ENCODE data around the gene USP25.

USP25 gene

DNA sequence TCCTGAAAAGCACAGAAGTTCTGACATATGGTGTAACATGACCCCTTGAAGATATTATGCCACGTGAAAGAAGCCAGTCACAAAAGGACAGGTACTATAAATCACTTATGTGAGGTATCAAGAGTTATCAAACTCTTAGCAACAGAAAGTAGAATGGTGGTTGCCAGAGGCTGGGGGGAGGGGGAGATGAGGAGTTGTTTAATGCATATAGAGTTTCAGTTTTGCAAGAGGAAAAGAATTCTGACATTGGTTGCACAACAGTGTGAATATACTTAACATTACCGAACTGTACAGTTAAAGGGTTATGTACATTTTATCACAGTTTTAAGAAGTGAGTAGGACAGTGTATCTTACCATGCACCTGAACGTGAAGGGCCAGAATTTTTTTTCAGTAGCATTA, 80.0 kb downstream of the USP25 start:
- no peak for DNase-seq (ENCODE audit: low read depth)

- no peak for DNase-seq (ENCODE audit: low read depth)
These were observed 85.5 kb downstream of the USP25 start for GRCh38 chr21:15815285-15815684.

GRCh38 chr21:15820327-15820726, 90.5 kb downstream of the USP25 start:
- DNase-seq (ENCODE audit: low read depth): no peak

DNA sequence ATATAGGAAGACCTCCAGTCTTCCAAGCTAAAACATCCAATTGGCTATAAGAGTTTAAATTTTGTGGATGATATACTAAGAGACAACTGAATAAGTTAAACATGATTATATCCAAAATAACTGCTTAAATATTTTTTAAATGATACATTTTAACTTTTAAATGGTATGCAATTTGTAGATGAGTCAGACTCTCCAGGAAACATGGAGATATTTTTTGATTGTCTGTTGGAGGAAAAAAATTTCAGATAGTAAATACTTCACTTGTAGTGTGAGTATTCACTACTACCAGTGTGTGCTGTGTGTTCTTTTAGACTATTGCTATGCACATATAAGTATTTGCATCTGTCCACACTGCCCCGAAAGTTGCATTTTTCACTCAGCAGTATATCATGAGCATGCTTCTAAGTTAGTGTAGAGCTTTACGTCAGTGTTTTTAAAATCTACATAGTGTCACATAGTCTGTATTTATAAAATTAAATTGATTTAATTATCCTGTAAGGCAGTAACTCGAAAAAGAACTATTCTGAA, 91.1 kb downstream of the USP25 start:
- no peak for DNase-seq (ENCODE audit: low read depth)

GRCh38 chr21:15823486-15824150, 93.8 kb downstream of the USP25 start:
- no peak for DNase-seq (ENCODE audit: low read depth)

GRCh38 chr21:15825700-15826099, 95.9 kb downstream of the USP25 start:
- DNase-seq (ENCODE audit: low read depth): no peak

DNA sequence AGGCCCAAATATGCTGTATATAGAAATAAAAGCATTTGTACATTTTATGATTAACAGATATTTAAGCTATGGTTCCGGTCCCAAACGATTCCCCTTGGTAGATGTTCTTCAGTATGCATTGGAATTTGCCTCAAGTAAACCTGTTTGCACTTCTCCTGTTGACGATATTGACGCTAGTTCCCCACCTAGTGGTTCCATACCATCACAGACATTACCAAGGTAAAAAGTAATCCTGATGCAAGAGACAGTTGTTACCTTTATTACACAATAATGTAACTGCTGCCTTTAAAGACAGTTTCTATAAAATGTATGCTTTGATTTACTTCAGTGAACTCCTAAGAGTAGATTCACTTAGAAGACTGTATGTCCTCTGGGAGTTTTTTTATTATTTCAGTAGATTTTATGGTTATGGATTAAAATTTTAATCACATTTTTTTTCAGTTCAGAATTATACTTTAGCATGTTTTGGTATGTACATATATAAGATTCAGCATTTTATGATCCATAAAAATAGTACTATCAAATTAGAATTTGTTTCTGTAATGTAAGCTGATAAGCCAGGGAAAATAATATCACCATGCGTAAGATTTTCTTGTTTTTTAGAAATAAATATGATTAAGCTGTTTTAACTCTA, 96.5 kb downstream of the USP25 start:
- no peak for DNase-seq (ENCODE audit: low read depth)

GRCh38 chr21:15826908-15827601, 97.3 kb downstream of the USP25 start:
- DNase-seq (ENCODE audit: low read depth): no peak

DNA sequence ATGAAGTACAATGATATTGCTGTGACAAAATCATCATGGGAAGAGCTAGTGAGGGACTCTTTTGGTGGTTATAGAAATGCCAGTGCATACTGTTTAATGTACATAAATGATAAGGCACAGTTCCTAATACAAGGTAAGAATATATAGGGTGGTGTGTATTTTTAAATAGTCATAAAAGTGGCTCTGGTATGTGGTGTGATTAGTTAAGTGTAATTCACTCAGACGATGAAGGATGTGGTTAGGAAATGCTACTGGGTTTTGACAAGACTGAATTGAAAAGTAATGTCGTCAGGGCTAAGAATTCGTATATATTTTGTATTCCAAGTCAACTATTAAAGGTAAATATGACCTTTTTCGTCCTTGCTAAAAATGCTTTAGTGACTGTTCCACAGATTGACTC, 101.7 kb downstream of the USP25 start:
- no peak for DNase-seq (ENCODE audit: low read depth)

- DNase-seq (ENCODE audit: low read depth): no peak
These were observed 107.9 kb downstream of the USP25 start for GRCh38 chr21:15837645-15838044.

DNA sequence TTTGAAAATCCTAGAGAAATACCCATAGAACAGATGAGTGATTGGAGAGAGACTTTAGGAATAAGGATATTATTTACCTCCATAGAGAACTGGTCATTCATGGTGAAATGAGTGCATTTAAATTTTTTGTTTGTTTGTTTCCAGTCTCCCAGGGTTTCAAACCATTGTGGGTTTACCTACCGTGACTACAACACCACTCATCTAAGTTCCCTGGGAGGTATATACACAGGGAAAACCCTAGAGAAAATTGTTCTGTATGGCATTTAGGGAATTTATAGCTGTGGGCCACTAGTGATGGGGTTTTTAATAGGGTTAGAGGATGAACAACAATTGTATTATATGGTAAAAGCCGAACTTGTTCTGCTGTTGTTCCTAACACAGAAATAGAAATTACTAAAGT, 109.2 kb downstream of the USP25 start:
- no peak for DNase-seq (ENCODE audit: low read depth)

DNA sequence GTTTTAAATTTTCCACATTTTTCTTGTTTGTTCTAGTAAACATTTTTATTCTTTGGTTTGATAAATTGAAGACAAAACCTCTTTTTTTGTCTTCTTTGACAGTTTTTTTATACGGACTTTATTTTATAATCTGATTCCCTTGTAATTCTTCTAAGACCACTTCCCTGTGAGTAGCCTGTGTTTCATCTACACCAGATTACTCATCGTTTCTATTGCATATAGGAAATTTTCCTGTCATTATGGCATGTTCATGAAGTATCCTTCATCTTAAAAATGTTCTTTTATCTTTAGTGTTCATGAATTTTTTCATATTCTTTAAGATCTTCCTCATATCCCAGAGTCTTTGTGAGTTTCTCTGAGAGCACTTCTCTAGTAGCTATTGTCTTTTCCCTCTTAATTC, 109.8 kb downstream of the USP25 start:
- no peak for DNase-seq (ENCODE audit: low read depth)

GRCh38 chr21:15840406-15840805, 110.6 kb downstream of the USP25 start:
- DNase-seq (ENCODE audit: low read depth): no peak

GRCh38 chr21:15841856-15842564, 112.2 kb downstream of the USP25 start:
- DNase-seq (ENCODE audit: low read depth): no peak

DNA sequence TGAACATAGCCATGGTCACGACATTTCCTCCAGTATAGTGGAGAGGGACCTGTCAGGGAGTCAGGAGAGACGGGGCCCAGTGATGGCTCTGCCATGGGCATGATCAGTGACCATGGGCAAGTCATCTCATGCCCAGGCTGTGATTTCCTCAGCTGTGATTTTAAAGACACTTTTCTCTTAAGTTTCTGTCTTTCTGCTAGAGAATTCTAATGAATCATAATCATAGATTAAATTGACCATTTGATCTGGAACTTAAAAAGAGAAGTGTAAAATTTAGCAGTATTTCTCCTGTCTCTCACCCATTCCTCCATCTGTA, 112.7 kb downstream of the USP25 start:
- DNase-seq (ENCODE audit: low read depth): no peak

DNA sequence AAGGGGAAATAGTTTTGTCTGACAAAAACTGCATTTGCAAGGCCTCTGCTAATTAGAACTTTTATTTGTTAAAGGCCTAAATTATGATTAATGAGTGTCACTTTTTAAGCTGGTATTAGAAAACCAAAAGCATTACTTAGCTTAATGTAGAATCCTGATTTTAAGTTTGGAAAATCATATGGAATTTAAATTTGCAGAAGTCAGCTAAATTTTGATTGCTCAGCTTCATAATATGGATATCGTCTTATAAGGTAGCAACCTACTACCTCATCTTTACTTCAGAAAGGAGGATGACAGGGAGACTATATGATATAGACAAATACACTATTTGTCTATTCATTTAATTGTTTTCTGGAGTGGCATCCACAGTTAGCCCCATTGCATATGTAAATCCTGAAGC, 114.0 kb downstream of the USP25 start:
- no peak for DNase-seq (ENCODE audit: low read depth)

DNA sequence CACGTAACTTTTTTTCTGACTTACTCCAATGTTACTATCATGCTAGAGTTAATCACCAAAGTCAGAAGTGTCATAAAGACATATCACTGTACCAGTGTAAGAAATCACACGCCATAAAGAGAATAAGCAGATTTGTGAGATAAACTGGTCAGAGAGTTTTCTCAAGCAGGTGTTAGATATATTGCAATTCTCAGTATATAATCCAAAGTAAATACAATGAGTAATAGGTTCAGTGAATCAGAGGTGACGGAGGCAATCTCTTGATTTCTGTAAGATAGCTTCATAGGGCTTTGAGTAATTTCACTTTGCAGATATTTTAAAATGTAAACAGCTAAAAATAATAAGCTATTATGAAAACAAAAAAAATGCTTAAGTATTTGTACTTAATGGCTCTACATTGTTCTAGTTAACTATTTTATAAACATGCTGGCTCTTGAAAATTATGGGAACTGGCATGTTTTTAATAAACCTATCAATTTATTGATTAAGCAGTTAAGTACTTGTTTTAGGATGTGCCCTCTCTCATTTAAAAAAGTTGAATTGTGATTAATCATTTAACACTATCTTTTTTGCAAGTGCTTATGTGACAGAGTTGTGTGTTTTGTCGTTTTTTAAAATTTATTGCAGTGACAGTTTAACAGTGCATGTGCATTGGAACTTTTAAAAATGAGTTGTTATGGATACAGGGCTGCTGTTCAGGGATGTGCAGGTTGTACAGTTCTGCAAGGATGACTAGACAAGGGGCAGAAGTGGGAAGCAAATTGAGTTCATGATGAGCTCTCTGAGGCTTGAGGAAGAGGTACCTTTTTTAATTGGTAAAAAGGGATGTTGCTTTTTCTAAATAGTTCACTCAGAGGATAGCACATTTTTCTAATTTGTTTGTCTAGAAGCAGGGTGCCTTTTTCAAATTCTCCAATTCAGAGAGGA, 119.1 kb downstream of the USP25 start:
- no peak for DNase-seq (ENCODE audit: low read depth)

- DNase-seq (ENCODE audit: low read depth): no peak
These were observed 120.1 kb downstream of the USP25 start for GRCh38 chr21:15849927-15850326.

DNA sequence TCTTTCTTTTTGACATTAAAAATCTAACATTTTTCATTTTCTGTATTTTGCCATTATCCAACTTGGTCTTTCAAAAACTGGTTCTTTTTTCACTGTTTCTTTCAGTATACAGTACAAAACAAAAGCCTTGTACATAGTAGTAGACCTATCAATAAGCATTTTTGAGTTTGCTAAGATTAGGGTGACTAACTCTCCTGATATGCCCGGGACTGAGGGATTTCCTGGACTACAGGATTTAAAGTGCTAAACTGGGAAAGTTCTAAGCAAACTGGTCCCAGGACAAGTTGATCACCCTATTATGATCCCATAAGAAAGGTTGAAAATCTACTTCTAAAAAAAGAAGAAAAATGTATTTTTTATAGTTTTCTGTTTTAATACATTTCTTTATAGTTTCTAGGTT, 120.9 kb downstream of the USP25 start:
- DNase-seq (ENCODE audit: low read depth): no peak

- no peak for DNase-seq (ENCODE audit: low read depth)
These were observed 122.4 kb downstream of the USP25 start for GRCh38 chr21:15852146-15852545.

GRCh38 chr21:15853126-15853525, 123.3 kb downstream of the USP25 start:
- no peak for DNase-seq (ENCODE audit: low read depth)

DNA sequence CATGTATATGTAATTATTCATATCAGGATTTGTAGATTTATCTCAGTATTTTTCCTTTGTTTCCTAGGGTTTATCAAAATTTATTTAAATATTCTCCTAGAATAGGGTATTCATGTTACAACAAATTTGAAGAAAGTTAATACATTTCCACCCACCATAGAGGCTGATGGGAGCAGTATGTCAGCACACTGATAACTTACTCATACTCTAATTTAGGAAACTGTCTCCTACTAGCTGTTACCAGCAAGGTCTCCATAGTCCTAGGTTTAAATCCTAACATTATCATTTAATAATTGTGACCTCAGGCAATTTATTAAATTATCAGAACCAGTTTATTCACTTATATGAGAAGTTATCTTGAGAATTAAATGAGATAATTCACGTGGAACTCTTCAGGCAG, 127.0 kb downstream of the USP25 start:
- DNase-seq (ENCODE audit: low read depth): no peak
